HG02623 (cell line): ENCODE results near the gene RAB24.
"Not testable (repeated sequence)": the region's sequence is repeated elsewhere in the genome, so short reads cannot be mapped to it uniquely, and the experiment has no call there.

Source experiments
- ATAC-seq: cut with Tn5 transposase; IDR thresholded peaks from one replicate; pipeline ENCODE4 v1.9.1; 2021; ENCODE audit warnings: moderate library complexity; ENCODE audit not compliant: unreplicated experiment

RAB24 gene

DNA sequence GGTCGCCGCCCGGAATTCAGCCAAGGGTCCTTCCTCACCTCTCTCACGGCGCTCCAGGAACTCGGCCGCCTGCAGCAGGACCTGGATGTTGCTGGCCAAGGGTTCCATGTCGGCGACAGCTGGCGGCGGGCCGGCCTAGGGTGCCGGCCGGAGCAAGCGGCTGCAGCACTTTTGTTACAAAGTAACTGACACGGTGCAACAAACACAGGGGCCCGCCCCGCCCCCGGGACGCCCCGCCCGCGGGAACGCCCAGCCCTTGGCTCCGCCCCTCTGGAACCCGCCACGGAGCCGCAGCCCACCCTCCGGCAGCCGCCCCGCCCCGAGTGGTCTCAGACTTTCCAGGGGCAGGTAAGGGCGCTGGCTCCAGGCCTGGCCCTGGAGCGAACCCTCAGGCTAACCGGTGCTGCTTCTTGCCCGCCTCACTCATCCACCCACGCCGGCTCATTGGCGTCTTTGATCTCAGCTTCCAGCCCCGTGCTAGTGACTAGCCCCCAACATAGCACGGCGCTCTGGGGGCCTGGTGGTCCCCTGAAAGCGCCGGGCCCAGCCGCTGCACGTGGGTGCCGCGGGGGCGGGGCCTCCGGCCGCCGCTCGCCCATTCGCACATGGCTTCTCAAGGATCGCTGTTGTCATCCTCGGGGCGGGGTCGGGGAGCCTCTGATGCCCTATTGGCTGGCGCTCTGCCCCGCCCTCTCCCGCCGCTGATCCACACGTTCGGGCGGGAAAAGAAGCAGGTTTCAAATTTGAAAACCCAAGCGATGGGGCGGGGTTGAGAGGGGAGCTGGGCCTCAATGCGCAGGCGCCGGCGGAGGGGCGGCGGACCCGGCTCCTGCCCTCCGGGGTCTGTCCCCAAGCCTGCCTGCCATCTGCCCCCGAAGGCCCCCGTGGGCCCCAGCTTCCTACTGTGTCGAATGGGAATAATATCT is 8.5 kb upstream of the RAB24 start, which contains the start of gene MXD3:
Gene MXD3 (minus strand): TSS at position 176 of the 926 bp plus-strand sequence. CDS start 68 bp downstream, at position 108.
- peak; percentile 71 for ATAC-seq

DNA sequence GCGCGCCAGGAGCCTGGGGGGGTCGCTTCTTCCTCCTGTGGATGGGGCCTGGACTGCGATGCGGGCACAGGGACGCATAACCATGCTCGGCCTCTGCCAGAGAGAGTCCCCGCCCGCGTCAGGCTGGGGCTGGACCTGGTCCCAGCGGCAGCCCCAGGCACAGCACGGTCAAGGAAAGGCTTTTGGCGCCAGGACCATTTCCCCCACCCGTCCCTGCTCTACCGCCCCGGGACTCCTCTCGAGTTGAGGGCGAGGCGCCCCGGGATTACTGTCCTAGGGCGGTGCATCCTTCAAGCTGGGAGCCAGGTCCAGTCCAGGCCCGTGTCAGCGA is 7.8 kb upstream of the RAB24 start:
- peak; percentile 1 for ATAC-seq

DNA sequence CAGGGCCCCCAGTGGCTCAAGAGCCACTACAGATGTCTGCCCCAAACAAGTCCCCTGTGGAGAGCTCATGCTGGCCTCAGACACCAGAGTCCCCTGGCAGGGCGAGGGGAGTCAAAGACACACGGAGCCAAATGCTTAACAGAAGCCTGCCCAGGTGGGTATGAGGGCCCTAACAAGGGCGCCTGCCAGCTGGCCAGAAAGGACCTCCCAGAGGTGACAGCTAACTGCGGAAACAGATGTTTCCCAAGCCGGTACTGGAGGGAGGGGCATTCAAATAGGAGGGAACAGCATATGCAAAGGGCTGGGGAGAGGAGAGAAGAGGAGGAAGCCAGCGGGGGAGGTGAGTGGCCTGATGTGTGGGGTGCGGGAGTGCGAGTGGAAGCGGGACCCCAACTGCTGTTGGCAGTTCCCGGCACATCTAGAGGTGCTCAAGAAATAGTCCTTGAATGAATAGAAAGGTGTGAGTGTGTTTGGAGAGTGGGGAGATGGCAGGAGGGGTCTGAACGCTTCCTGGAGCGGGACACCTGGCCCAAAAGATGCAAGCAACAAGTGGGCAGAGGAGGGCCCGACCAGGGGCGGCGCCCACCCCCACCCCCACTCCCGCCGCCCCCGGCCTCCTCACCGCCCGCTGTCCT is 7.4 kb upstream of the RAB24 start:
- ATAC-seq: no peak

DNA sequence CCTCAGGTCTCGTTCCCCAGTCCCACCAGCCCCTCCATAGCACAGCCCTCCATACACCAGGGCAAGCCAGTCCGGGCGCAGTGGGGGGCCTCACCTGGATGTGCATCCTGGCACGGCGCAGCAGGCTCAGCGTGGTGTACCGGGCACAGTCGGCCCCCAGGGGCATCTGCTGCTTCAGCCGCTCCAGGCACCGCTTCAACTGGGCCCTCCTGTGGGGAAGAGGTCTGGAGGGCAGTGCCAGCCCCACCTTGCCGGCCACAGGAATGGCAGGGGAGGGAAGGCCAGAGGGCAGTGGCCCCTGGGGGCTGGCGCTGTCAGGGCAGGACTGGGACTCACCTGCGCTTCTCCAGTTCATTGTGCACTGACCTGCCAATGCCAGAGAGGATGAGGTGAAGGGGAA is 6.8 kb upstream of the RAB24 start:
- no peak for ATAC-seq

DNA sequence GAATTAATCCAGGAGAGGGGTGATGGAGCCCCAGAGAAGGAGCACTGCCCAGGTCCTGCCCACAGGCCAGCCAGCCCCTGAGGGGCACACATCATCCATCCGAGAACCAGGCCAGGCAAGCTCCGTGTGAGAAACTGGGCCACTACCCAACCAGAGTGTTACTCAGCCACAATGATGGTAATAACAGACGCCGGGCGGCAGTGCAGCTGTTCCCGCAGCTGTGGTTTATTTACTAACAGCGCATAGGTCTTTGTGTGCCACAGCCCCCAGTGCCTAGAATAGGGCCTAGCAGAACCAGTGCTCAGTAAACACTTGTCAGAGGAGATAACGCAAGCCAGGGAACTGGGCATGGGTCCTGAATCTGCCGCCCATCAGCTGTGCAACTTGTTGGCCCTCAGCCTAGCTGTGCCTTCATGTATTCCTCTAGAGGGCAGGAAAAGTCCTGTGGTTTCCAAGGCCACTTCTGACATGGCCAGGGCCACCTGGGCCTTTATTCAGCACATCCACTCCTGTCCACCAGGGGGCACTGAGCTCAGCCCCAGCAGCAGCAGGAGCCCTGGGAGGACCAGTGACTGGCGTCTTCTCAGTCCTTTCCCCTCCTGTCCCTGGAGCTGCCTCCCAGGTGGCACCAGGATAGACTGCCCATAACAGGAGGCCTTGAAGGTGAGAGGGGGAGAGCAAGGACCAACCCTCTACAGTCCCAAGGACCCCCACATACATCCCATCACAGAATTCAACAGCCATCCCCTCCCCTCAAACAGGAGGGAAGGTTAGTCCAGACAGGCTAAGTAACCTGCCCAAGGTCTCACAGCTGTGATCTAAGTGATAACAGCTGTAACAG is 6.1 kb upstream of the RAB24 start:
- ATAC-seq: no peak

DNA sequence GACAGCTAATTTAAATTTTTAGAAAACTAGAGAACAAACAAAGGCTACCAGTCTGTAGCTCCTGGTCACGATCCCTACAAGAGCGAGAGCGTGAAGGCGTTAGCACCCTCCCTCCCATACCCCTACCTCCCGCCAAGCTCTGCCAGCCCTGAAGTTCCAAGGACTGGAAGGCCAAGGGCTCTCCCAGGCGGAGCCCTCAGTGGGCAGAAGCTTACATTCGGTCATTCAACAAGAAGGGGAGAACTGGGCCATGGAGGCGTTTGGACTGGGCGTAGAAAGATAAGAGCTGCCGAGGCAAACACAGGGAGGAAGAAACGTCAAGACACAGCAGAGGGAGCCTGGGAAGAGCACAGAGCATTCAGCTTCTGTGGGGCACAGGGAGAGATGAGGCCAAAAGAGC is 5.2 kb upstream of the RAB24 start:
- ATAC-seq: no peak

DNA sequence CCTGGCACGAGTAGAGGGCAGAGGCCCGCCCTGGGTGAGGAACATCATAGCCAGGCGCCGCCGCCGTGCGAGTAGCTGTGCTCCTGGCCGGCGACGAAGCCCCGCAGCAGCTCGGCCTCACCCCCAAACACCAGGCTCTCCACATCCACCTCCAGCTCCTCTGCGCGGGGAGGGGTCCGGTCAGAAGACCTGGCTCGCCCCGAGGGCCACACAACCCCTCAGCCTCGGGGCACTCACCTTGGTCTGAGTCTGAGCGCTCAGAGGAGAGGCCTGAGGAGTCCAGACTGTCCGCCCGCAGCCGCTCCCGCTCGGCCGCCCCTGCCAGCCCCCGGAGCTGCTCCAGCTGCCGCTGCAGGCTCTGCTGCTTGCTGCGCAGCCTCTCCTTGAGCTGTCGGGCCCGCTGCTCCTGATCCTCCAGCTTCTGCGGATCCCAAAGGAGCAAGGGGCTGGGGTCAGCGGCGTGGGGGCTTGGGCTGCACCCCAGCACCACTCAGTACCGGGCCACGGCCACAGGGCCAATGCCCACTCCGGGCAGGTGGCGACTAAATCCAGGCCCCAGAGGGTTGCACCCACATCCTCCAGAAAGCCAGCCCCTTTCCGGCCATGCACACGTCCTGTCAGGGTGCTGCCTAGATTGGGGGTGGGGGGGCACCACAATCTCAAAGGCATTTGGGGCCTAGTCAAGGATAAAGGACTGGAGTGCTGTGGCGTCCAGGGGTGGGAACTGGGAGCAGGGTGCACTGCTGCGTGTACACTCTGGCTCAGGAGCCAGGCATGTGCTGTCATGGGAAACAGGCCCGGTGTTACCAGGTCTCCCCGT is 4.2 kb upstream of the RAB24 start:
- no peak for ATAC-seq

DNA sequence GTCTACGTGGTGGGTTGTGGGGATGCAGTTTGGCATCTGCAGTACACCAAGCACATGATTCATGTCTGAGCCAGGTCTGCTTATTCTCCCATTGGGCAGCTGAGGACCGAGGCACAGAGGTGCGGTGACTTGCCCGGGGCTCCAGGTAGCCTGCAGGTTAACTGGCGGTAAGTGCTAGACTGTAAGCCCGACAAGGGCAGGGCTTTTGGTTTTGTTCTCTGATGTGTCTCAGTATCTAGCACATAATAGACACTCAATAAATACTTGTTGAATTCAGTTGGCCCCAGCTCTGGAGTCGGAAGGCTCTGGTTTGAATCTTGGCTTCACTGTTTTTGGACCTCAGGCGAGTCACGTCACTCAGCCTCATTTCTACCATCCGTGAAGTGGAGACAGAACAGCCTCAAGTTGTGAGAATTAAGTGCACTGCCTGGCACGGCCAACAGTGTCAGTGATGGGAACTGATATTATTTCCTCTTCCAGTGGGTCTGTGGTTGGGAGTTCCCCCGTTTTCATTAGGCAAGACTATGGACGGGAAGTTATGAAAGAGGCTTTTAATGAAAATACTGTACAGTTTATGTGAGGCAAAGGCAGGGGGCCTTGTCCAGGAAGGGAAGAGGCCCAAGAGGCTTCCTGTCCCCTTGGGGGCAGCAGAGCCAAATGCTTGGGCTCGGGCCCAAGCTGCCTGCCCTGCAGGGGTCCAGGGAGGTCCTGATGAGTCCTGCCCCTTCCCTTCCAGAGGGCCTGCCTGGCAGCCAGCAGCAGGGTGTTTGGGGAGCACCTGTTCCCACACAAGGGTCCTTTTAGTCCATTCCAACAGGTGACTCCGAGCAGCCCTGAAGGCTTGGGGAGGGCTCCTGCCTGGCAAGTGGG is 3.4 kb upstream of the RAB24 start:
- ATAC-seq: no peak

DNA sequence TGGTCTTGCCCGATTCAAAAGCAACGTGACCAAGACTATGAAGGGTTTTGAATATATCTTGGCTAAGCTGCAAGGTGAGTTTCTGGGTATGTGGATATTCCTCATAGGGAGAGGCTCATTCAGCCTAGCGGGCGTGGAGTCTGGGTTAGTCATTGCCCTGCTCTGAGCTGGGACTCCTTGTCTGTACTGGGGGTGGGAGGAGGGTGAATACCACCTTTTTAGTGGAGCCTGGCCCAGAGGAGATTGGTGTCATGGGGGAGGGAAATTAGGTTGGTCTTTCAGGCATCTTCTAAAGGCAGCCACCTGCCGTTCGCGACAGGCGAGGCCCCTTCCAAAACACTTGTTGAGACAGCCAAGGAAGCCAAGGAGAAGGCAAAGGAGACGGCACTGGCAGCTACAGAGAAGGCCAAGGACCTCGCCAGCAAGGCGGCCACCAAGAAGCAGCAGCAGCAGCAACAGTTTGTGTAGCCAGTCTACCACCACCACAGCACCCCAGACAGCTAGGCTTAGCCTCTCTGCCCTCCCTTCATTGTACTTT is 2.7 kb upstream of the RAB24 start:
- ATAC-seq: not testable (repeated sequence)

DNA sequence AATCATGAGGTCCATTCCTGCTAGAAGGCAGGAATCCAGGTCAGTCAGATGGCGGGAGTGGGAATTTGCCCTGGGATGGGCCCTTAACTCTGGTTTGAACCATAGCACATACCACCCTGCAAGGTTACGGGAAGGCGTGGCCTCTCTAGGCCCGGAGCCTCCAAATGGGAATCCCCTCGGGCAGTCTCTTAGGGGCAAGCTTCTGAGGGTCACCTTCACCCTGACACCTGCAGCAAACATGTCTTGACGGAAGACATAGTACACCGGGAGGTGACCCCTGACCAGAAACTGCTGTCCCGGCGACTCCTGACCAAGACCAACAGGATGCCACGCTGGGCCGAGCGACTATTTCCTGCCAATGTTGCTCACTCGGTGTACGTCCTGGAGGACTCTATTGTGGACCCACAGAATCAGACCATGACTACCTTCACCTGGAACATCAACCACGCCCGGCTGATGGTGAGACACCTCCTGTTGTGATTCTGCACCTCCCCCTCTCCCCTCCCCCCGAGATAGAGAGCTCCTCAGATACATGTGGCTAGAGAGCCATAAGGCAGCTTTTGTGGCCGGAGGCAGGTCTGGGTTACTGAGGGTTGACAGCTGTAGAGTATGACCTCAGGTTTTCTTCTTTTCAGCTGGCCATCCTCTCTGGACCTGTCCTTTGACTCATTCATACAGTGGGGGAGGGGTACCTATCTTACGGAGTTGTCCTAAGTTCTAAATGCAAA is 1.0 kb upstream of the RAB24 start:
- ATAC-seq: no peak

DNA sequence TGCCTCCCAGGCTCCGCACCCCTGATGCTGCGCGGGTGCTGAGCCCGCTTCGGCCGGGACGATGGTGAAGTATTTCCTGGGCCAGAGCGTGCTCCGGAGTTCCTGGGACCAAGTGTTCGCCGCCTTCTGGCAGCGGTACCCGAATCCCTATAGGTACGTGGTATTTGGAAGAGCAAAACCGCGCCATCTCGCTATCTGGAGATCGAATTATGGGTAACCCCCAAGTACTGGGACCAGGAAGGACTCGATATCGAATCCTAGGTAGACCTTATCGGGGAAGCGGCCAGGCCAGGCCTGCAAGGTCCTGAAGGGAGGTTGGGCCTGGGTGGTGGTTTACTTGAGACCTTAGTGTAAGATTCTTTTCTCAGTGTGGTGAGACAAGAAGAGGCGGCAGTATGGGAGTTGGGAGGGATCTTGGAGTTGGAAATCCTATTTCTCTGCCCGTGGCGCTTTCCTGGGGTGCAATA is 439 bp upstream of the RAB24 start:
- no peak for ATAC-seq

DNA sequence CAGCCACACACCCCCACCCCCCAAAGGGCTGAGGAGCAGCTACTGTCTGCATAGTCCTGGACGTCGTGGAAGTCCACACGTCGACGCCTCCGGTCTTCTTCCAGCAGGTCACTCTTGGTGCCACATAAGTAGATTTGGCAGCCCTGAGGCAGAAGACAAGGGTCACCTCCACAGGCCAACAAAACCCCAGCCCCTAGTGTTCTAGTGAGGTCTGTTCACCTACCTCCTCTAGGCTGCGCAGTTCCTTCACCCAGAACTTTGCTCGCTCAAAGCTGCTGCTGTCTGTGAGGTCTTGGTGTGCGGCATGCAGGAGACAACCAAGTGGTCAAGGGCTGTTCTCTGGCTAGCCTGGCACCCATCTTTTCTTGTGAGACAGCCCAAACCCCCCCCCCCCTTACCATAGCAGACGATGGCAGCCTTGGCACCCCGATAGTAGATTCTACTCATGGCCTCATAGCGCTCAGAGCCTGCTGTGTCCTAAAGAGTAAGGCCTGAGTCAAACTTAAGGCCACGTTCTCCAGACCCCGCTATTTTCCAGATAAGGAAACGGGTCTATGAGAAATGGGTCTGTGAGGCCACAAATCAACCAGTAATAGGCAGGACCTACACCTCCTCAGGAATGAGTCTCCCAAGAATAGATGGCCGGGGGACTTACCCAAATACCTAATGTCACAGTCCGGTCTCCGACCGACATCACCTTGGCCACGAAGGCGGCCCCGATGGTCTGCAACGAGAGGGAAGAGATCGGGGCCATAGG is 987 bp downstream of the RAB24 start:
- ATAC-seq: no peak

DNA sequence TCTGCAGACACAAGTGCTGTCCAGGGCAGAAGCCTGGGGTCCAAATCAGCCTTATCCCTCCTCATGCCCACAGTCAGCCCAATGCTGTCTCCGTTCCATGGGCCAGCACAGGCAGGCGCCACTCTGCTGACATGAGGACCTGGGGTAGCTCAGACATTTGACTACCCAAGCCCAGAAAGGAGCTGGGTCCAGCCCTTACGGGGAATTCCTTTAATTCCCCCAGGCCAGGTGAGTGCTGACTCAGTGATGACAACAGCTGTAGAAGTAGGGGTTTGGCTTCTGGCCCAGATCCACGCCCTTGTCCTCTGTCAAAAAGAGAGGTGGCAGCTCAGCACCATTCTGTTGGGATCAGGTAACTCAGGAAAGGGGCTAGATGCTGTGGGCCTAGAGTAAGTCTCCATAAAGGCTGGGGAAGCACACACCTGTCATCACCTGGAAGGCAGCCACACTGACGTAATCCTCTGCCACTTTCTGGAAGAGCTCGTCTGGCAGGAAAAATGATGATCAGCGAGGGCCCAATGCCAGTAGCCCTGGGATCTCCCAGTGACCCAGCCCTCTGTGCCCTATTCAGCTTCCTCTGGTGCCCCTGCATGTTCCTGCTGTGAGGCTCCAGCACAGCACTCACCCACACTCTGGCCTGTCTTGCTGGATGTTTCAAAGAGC is 1.9 kb downstream of the RAB24 start:
- no peak for ATAC-seq

DNA sequence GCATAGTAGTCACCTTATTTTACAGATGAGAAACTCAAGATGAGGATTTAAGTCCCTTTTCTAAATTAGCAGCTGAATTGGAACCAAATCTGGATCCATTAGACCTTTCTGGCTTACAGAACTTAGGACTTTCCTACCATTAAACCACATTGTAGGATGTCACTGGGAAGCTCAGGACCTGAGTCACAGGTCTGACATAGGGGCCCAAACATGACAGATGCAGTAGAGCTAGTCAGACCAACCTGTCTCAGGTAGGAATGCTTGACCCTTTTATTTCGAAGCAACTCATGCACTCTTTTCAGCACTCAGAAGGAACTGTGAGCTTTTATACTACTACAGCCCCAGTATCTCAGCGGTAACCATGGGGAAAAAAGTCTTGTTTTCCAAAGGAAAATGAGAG is 2.6 kb downstream of the RAB24 start:
- no peak for ATAC-seq

DNA sequence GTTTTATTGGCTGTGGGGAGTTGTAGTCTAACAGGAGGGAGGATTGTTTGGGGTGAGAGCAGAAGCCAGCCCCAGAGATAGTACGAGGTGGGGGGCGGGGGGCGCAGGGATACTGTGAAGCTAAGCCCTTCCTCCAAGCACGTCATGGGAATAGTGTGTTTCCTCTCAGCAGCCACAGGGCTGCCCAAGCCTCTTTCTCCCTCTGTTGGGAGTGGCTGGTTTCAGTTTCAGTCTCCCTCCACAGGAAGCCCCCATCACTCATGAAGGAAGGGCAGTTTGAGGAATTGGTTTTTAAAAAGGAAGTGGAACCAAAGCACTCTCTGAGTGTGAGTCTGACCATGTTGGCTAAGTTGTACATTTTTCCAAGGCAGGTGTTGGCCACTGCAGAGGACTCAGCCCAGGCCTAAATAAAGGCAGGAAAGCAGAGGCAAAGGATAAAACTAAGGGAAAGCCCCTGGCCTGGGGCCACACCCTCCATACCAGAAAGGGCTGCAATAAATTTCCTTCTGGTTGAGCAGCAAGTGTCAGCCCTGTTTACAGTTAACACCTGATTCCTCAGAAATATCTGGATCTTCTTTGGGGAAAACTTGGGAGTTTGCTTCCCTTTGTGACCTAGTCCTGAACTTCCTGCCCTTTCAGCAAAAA is 3.2 kb downstream of the RAB24 start:
- ATAC-seq: peak; percentile 39

DNA sequence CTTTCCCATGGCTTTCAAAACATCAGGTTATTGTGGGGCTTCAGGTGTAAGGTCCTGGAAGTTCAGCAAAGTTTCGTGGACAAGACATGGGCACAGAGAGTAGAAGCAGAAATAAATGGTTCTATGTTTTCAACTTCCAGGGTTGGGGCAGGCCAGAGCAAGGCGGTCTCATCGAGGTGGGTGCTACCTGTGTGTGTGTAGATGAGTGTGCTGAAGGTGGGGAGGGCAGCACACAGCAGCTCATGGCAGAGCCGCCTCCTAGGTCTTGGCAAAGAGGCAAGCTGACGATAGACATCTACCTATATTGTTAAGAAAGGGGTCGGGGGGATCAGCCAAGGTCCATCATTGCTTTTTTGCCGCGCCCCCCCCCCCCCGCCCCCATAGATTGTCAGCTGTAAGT is 3.8 kb downstream of the RAB24 start:
- no peak for ATAC-seq

DNA sequence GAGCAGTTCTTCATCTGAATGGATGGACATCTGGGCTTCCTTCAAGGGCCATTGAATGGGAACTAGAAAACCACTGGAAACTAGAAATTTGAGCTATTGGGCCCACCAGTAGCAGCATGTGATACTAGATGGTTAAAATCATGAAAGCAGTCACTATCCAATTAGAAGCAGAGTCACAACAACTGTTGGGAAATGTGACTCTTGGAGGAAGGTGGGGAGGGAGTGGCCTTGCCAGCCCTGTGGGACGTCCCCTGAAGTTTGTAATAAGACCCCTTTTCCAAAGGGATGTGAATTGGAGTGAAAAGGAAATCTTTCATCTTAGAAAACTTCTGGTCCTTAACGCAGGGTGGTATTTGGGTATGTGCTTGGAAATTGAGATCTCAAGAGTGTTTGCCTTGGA is 5.6 kb downstream of the RAB24 start:
- no peak for ATAC-seq
